ENCODE measurements around the gene IL2RA.

DNA sequence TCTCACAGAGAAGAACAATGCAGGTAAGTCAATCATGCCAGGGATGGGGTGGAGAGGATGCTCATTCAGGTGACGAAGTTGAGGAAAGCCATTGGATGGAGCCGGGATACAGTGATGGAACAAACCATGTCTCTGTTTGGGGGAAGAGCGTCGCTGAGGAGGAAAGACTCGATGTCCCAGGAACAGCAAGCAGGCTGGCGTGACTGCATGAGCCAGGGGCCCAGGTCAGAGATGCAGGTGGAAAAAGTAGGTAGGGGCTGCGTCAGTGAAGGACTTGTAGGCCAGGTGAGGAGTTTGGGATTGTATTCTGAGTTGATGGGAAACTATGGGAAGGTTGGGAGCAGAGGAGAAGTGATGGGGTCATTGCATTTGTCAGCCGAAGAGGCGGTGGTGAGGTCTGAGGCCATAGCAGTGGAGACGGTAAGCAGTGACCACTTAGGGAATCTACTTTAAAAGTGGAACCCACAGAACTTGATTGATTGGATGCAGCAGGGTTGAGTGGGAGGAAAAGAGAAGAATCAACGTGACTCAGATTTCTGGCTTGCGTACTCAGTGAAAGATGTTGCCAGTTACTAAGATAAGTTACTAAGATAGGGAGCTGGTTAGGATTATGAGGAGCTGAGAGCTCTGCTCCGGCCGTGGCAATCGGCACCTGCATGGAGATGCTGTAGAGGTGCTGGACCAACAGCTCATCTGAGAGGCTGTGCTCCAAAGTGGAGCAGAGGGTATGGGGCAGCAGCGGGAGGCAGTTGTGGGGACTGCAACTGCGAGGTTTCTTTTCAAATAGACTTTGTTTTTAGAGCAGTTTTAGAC is 12.5 kb upstream of the IL2RA start:
- TF ChIP-seq, protein P1, sequence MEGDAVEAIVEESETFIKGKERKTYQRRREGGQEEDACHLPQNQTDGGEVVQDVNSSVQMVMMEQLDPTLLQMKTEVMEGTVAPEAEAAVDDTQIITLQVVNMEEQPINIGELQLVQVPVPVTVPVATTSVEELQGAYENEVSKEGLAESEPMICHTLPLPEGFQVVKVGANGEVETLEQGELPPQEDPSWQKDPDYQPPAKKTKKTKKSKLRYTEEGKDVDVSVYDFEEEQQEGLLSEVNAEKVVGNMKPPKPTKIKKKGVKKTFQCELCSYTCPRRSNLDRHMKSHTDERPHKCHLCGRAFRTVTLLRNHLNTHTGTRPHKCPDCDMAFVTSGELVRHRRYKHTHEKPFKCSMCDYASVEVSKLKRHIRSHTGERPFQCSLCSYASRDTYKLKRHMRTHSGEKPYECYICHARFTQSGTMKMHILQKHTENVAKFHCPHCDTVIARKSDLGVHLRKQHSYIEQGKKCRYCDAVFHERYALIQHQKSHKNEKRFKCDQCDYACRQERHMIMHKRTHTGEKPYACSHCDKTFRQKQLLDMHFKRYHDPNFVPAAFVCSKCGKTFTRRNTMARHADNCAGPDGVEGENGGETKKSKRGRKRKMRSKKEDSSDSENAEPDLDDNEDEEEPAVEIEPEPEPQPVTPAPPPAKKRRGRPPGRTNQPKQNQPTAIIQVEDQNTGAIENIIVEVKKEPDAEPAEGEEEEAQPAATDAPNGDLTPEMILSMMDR (IDR thresholded peaks at IDR 0.05), result no peak
- no peak for TF ChIP-seq POLR2A (IDR thresholded peaks at IDR 0.05)

Measured in testis (tissue), 2 donors.